ENCODE measurements around the gene VIPAS39.

The VIPAS39 gene

DNA sequence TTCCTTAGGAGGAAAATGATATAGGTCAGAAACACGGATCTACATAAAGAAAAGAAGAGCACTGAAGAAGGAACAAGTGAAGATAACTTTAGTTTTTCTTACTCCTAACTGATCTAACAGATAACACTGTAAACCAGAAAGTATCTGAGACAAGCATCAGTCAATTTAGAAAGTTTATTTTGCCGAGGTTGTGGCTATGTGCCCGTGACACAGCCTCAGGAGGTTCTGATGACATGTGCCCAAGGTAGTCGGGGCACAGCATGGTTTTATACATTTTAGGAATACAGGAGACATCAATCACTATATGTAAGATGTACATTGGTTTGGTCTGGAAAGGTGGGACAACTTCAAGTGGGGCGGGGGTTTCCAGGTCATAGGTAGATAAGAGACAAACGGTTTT, 57.2 kb downstream of the VIPAS39 start:
- no peak for DNase-seq

DNA sequence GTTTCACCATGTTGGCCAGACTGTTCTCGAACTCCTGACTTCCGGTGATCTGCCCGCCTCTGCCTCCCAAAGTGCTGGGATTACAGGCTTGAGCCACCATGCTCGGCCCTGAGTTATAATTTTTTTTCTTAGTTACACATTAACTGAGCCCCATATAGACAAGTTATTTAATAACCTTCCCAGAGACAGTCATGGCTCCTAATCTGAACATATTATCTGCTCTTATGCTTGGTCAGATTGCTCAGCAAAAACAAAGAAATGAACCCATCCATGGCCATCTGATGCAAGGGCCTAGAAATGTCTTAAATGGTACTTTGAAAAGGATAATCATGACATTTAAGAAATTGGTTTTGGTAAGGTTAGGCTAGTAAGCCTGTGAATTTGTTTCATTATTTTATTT, 67.2 kb downstream of the VIPAS39 start:
- no peak for DNase-seq

DNA sequence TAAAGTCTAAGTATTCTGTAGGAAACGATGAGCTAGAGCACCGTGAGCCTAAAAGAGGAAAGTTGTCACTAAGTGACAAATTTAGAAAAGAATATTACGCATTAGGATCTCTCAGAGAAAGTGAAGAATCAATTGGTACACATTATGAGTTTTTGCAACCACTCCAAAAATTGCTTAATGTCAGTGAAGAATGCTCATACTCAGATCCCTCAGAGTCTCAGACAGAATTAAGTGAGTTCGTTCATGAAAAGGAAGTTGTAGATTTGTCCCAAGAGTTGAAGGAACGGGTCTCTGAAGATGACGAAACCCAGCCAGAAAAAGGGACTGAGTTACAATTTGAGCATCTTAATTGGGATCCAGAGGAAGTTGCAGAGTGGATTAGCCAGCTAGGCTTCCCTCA, 78.7 kb downstream of the VIPAS39 start:
- DNase-seq = no peak

DNA sequence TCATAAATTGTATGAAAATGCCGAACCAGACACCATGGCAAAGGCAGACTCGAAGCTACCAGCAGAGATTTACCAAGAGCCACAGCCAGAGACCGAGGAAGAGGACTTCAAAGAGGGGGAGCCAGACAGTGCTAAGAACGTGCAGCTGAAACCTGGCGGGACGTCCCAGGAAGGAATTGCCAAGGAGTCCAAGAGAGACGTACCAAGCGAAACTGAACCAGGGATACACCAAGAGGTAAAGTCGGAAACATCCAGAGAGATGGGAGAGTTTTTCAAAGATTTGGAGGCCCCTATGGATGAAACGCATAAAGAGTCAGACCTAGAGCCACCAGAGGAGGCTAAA, 79.9 kb downstream of the VIPAS39 start:
- no peak for DNase-seq

DNA sequence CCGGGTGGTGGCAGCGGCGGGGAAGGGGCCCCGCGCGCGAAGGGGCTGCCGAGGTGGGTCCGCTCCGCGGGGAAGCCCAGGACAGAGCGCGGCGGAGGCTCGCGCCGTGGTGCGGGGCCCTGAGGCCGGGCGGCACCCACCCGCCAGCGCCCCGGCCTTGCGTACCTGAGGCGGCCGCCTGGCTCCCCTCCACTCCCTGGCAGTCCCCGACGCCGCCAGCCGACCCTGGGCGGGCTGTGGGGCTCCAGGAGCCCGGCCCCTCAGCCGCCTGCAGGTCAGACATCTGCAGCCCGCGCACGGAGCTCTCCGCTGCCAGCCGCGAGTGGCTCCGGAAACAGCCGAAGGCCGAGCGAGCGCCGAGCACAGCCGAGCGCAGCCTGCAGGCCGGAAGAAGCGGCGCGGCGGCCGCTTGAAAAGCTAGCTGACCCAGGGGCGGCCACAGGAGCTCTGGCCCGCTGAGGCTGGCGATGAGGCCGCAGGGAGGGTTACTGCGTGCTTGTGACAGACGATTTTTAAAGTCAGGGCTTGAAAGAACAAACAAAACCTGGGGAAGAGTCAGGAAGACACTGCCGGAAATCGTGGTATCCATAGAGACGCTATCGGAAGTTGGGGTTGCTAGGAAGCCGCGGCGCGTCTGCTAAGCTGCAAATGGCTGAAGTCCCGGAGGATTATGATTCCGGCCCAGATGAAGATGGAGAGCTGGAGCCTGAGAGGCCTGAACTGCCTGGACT, 80.5 kb downstream of the VIPAS39 start, which contains the start of the genes SAMD15 and TMED8:
TSS of gene SAMD15 (plus strand) at position 609 of the 731 bp plus-strand sequence. CDS start at position 649, 40 bp downstream.
TSS of gene TMED8 (minus strand) at position 324 of the 731 bp plus-strand sequence. CDS start at position 283, 41 bp downstream.
- DNase-seq = peak; percentile 84

Measured in CD4-positive, alpha-beta T cell treated with Interleukin-17A for 4 hours (primary cell).